Thyroid gland (tissue), 4 donors: ENCODE results near the gene BSG. TPM values are rescaled to one million over a fixed set of nuclear protein-coding genes. Genes with fewer than 3 reads are reported as not detected.

Experiments used
- DNase-seq, 2 donors: peaks; one replicate each; pipeline ENCODE4 v3.0.0-alpha.2; 2019
- H3K27ac ChIP-seq, 3 donors: fragments of 200-600 bp; sonication (generic); 1 replicate in 2 of 3; 2 replicates in 1 of 3; pipeline ENCODE4 v1.5.1; 2016 to 2019; ENCODE audit warnings: mild to moderate bottlenecking in 1 of 3, moderate library complexity in 1 of 3
- H3K27me3 ChIP-seq: fragments of 200-600 bp; sonication (generic); one replicate; pipeline ENCODE4 v1.5.1; 2019
- H3K36me3 ChIP-seq, 2 donors: fragments of 200-600 bp; sonication (generic); one replicate each; pipeline ENCODE4 v1.5.1; 2016 to 2019
- H3K4me1 ChIP-seq, 2 donors: fragments of 200-600 bp; sonication (generic); one replicate each; pipeline ENCODE4 v1.5.1; 2017 to 2019
- H3K4me3 ChIP-seq, 3 donors: fragments of 200-600 bp; sonication (generic); replicated peaks in 1 of 3; 1 replicate in 2 of 3; 2 replicates in 1 of 3; pipeline ENCODE4 v1.5.1; 2016; ENCODE audit warnings: mild to moderate bottlenecking in 1 of 3
- H3K9me3 ChIP-seq: fragments of 200-600 bp; sonication (generic); one replicate; pipeline ENCODE4 v1.5.1; 2017
- CTCF ChIP-seq, 6 experiments: fragments of 200-600 bp in 3 of 6; fragments of 450-650 bp in 3 of 6; sonication (generic) in 3 of 6; IDR thresholded peaks; one replicate each; pipeline ENCODE4 v1.5.1; 2016 to 2019; ENCODE audit warnings: antibody characterized with exemption in 6 of 6, mild to moderate bottlenecking in 2 of 6, inconsistent platforms in 1 of 6, moderate library complexity in 1 of 6
- POLR2A ChIP-seq, 2 donors: fragments of 450-650 bp; IDR thresholded peaks; one replicate each; pipeline ENCODE4 v1.6.1; 2017; ENCODE audit warnings: antibody characterized with exemption in 2 of 2, mild to moderate bottlenecking in 2 of 2, moderate library complexity in 1 of 2
- WGBS, 2 donors: methylation state at CpG; one replicate each; pipeline ENCODE4 v1.1.5; 2017; 5-methylcytosine and 5-hydroxymethylcytosine counted together
- intact Hi-C: fragments of 100-400 bp; cut with DNase I; formaldehyde crosslinking; loops from one replicate; pipeline ENCODE4 v1.15.1; 2023
- total RNA-seq, 4 donors: library from RNA; depleted of rRNA; stranded (reverse); fragments of >200 nt; gene quantifications; one replicate each; pipeline ENCODE4 v1.2.3, GENCODE V29; 2016

The BSG gene
- total RNA-seq, 4 donors from 2014 or later = 349 to 702 (median 569) TPM

DNA sequence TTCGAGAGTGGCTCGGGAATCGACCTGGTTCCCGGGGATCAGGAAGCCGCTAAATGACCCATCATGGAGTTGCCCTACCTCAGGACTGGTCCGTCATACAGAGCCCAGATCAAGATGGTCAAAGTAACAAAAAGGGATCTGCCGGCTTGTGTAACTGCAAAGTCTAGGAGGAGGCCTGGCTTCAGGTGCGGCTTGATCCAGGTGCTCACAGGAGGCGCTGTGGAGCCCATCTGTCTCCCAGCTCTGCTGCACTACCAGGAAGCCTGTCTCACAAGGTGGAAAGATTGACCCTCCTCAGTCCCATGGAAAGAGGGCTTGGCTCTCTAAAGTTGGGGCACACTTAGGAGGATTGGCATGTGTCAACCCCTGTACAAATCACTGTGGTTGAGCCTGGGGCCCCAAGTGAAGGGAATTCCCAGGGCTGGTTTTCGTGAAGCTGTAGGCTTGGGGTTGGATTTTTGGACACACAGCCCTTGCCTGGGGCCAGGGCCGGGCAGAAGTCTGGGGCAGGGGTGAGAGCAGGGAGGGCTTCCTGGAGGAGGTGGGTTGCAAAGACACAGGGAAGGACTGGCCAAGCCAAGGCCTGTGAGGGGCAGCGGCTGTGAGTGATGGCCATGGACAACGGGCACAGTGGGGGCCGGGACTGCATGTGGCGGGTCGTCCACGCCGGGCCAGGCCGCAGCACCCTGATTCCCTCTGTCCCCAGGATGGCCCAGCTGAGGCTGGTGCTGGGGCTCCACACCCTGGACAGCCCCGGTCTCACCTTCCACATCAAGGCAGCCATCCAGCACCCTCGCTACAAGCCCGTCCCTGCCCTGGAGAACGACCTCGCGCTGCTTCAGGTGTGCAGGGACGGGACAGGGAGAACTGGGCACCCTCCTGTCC, 24.3 kb upstream of the BSG start:
- 80 to 87% methylated on average over 17 to 23 of the region's 26 CpGs for WGBS, 2 donors
- intact Hi-C loops = no loop called here
- no peak overlapping the region for H3K27ac ChIP-seq
- no peaks in the 10 kb centered on the region for H3K27me3 ChIP-seq
- no peaks in the 10 kb centered on the region for H3K4me1 ChIP-seq
- DNase-seq = no peak
- H3K9me3 ChIP-seq = no peaks in the 10 kb centered on the region
- no peaks in the 10 kb centered on the region for H3K36me3 ChIP-seq
- no peak overlapping the region for H3K4me3 ChIP-seq
- TF ChIP-seq CTCF (IDR thresholded peaks at IDR 0.05) (no peak), POLR2A (IDR thresholded peaks at IDR 0.05) (no peak)

- Histone ChIP-seq H3K9me3 (no peaks in the 10 kb centered on the region), H3K27ac (no peak overlapping the region), H3K4me3 (no peak overlapping the region), H3K36me3 (no peaks in the 10 kb centered on the region), H3K4me1 (no peaks in the 10 kb centered on the region), H3K27me3 (no peaks in the 10 kb centered on the region)
- TF ChIP-seq POLR2A (IDR thresholded peaks at IDR 0.05) (no peak), CTCF (IDR thresholded peaks at IDR 0.05) (no peak)
- DNase-seq = no peak
- intact Hi-C loops = no loop called here
- WGBS, 2 donors = 81 to 91% methylated on average over 9 to 16 of the region's 52 CpGs
Measured at GRCh38 chr19:548886-549830, 23.2 kb upstream of the BSG start.

DNA sequence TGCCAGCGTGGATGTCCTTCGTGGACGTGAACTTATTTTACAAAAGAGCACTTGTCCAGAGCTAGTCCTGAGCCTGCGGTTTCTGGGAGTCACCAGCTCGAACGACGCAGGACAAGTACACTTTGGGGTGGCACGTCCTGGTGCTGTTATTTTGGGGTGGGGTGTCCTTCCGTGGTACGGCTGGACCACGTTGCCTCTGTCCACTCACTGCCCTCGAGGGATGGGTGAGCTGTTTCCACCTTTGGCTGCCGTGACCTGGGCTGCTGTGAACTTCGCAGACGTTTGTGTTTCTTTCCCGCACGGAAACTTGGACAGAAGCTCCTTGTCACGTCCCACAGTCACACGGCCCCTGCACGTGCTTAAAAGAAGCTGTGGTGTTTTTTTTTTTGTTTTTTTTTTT, 17.6 kb upstream of the BSG start:
- intact Hi-C loops = no loop called here
- Histone ChIP-seq H3K9me3 (no peaks in the 10 kb centered on the region), H3K27ac (no peak overlapping the region), H3K4me1 (no peaks in the 10 kb centered on the region), H3K36me3 (no peaks in the 10 kb centered on the region), H3K4me3 (no peak overlapping the region), H3K27me3 (no peaks in the 10 kb centered on the region)
- 71 to 72% methylated on average over 20 of the region's 20 CpGs for WGBS, 2 donors
- DNase-seq = no peak
- TF ChIP-seq POLR2A (IDR thresholded peaks at IDR 0.05) = no peak
- TF ChIP-seq CTCF (IDR thresholded peaks at IDR 0.05) = no peak

DNA sequence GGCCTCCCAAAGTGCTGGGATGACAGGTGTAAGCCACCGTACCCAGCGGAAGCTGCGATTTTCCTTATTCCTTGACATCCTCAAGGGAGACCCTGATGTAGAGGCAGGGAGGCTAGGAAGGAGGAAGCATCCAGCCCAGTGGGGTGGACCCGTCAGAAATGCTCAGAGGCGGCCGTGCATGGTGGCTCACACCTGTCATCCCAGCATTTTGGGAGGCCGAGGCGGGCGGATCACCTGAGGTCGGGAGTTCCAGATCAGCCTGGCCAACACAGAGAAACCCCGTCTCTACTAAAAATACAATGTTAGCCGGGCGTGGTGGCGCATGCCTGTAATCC, 17.0 kb upstream of the BSG start:
- H3K4me1 ChIP-seq = no peaks in the 10 kb centered on the region
- intact Hi-C loops = no loop called here
- no peak for DNase-seq
- H3K36me3 ChIP-seq = no peaks in the 10 kb centered on the region
- no peaks in the 10 kb centered on the region for H3K27me3 ChIP-seq
- H3K4me3 ChIP-seq = no peak overlapping the region
- 95 to 96% methylated on average over 14 of the region's 14 CpGs for WGBS, 2 donors
- no peak for TF ChIP-seq CTCF (IDR thresholded peaks at IDR 0.05)
- no peak for TF ChIP-seq POLR2A (IDR thresholded peaks at IDR 0.05)
- H3K9me3 ChIP-seq = no peaks in the 10 kb centered on the region
- no peak overlapping the region for H3K27ac ChIP-seq
